Kidney epithelial cell (primary cell): Measurements from ENCODE around the gene ILF3. TPM values are rescaled to one million over a fixed set of nuclear protein-coding genes. Genes with fewer than 3 reads are reported as not detected.

ENCODE experiments used
- DNase-seq: peaks from one replicate; pipeline ENCODE4 v3.0.0-alpha.2; 2010; ENCODE audit warnings: low read depth
- H3K27me3 ChIP-seq: 2 replicates; pipeline ENCODE4 v1.6.0; 2011; ENCODE audit warnings: low read length; ENCODE audit not compliant: control insufficient read depth, insufficient read depth
- H3K36me3 ChIP-seq: 2 replicates; pipeline ENCODE4 v1.5.1; 2011; ENCODE audit warnings: low read length; ENCODE audit not compliant: control insufficient read depth, insufficient read depth
- H3K4me3 ChIP-seq: 2 replicates; pipeline ENCODE4 v1.5.1; 2011; ENCODE audit warnings: low read depth, mild to moderate bottlenecking, control low read depth, low read length
- CTCF ChIP-seq: IDR thresholded peaks from 2 replicates; pipeline ENCODE4 v1.5.1; 2011; ENCODE audit warnings: mild to moderate bottlenecking, moderate library complexity, low read length, control low read depth, inconsistent platforms; ENCODE audit not compliant: insufficient read depth, poor library complexity, severe bottlenecking
- total RNA-seq: library from RNA; depleted of rRNA; stranded (reverse); fragments of >200 nt; gene quantifications from 2 replicates; pipeline ENCODE4 v1.2.3, GENCODE V29; 2015

The ILF3 gene
- total RNA-seq, 1 donor from 2014 or later, result 160 TPM

- Histone ChIP-seq H3K36me3 (no peaks in the 10 kb centered on the region), H3K27me3 (no peaks in the 10 kb centered on the region), H3K4me3 (no peak overlapping the region)
- no peak for DNase-seq
- no peak for TF ChIP-seq CTCF
Measured at GRCh38 chr19:10648360-10648759, 5.8 kb upstream of the ILF3 start.

DNA sequence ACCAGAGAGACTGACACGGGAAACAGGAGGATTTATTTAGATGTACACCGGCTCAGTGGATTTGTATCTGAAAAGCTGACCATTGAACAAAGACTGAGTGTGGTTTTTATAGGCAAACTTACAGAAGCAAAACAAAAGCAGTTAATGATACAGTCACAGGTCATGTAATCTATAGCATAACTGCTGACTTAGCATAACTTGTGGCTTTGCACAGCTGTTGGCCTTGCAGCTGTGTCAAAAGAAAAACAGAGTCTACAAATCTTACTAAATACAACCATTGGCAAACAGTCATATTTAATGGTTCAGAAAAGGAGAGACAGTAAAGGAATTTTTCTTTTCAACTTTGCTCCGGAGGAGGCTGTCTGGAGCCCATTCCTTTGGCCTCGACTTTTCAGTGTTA lies 2.3 kb upstream of the ILF3 start:
- H3K36me3 ChIP-seq, result no peaks in the 10 kb centered on the region
- no peak overlapping the region for H3K4me3 ChIP-seq
- H3K27me3 ChIP-seq, result no peaks in the 10 kb centered on the region
- TF ChIP-seq CTCF, result no peak
- DNase-seq, result no peak

GRCh38 chr19:10653482-10653731 lies 739 bp upstream of the ILF3 start:
- TF ChIP-seq CTCF, result no peak
- peak overlapping the region; percentile 85 for H3K4me3 ChIP-seq
- H3K36me3 ChIP-seq, result no peaks in the 10 kb centered on the region
- H3K27me3 ChIP-seq, result no peaks in the 10 kb centered on the region
- DNase-seq, result no peak

- DNase-seq, result no peak
- TF ChIP-seq CTCF, result no peak
- Histone ChIP-seq H3K36me3 (no peaks in the 10 kb centered on the region), H3K27me3 (no peaks in the 10 kb centered on the region), H3K4me3 (peak overlapping the region; percentile 85)
Measured at GRCh38 chr19:10654610-10655456, 687 bp downstream of the ILF3 start.

DNA sequence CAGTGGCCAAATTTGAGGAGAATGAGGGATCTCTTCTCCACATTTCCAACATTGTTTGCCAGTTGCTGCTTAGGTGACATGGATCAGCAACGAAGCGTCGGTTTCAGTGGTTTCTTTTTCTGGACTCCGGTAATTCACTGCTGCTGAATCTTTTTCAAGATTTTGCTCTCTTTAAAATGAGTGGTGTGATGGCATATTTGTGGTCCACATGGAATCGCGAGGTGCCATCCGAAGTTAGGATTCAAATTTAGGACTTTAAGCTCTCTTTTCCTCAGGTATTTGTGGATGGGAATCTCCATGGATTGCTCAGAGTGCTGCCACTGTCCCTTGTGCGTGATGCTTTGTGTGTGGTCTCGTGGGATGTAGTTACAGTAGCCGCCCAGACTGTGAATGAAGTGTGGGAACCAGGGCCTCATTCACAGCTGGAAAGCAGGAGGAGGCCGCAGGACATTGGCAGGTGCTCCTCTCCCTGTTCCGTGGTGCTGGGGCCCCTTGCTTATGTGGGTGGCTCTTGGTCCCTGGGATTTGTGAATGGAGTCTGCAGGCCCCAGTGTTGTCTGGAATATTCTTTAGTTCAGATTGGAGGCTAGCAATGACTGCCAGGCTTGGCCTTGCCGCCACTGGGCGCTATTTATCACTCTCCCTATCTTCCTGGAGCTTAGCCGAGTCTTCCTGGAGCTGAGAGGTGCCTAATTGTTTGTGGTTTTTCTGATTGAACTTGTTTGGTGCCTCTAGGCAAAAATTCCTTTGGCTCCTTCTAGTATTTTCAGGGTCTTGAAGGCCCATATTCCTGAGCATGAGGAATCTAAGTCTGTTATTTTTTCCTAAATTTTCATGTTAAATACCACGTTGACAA lies 1.5 kb downstream of the ILF3 start:
- DNase-seq, result no peak
- H3K27me3 ChIP-seq, result no peaks in the 10 kb centered on the region
- no peaks in the 10 kb centered on the region for H3K36me3 ChIP-seq
- peak overlapping the region; percentile 85 for H3K4me3 ChIP-seq
- TF ChIP-seq CTCF, result peak; percentile 2
